ENCODE results near the gene TYMS.

The TYMS gene

DNA sequence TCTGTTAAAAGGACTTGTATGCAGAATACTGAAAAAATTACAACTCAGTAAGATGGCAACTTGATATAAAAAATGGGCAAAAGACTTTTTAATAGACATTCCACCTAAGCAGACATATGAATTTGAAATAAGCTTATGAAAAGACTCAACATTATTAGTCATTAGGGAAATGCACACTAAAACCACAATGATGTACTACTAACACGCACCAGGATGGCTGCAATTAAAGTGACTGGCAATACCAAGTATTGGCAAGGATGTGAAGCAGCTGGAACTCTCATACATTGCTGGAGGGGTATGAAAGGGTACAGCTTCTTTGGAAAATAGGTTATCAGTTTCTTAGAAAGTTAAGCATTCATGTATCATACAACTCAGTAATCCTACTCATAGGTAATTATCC, 58.2 kb downstream of the TYMS start:
- no peak for DNase-seq

- no peak for DNase-seq
Observed at GRCh38 chr18:717003-717402, 59.5 kb downstream of the TYMS start.

Data from NCI-H1417 treated with DMSO at 0.1 percent for 48 hours (cell line).